Stimulated activated CD4-positive, alpha-beta T cell treated with anti-CD3 and anti-CD28 coated beads, Interleukin-1b, Interleukin-23, amount 100 ng/mL, for 4 hours (primary cell): ENCODE measurements around the gene TOMM7.
"Not testable (repeated sequence)": the region's sequence is repeated elsewhere in the genome, so short reads cannot be mapped to it uniquely, and the experiment has no call there.

Experiments
- DNase-seq, 2 donors: peaks; one replicate each; pipeline ENCODE4 v3.0.0-alpha.2; 2020; ENCODE audit warnings: low read depth in 2 of 2

The TOMM7 gene

DNA sequence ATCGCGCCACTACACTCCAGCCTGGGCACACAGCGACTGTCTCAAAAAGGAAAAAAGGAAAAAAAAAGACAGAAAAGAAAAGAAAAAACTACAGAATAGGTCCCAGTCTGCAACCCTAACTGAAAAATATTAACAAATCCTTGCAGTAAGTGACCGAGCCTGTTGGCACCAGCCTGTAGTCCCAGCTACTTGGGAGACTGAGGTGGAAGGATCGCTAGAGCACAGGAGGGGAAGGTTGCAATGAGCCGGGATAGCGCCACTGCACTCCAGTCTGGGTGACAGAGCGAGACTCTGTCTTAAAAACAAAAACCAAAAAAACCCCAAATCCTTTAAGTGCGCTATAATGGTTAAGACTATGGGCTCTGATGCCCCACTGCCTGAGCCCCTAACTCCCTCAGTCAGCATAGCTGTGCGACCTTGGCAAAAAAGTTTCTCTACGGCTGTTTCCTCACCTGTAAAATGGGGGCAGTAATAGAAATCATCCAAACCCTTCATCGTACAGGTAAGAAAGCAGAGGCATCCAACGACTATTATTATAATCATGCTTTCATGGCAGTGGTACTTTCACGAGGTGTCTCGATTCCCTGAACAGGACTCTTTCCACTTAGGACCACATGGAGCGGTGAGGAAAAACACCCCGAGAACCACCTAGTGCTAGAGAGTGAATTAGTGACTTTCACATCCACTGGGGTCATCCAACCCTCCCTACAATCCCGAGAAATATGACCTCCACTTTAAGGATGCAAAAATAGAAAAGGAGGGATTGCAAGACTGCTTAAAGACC, 755 bp downstream of the TOMM7 start:
- no peak for DNase-seq

DNA sequence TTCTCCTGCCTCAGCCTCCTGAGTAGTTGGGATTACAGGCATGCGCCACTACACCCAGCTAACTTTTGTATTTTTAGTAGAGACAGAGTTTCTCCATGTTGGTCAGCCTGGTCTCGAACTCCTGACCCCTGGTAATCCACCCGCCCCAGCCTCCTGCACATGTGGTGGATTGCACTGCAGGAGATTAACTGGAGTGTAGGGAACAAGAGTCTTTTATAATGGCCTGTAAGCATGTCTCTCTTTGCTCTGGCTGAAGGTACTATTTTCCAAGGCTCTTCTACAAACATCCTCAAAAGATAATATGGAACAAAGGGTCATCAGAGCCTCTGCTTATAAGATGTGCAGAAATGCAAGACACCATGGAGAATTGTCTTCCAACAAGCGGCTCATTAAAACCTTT, 3.2 kb downstream of the TOMM7 start:
- no peak for DNase-seq

DNA sequence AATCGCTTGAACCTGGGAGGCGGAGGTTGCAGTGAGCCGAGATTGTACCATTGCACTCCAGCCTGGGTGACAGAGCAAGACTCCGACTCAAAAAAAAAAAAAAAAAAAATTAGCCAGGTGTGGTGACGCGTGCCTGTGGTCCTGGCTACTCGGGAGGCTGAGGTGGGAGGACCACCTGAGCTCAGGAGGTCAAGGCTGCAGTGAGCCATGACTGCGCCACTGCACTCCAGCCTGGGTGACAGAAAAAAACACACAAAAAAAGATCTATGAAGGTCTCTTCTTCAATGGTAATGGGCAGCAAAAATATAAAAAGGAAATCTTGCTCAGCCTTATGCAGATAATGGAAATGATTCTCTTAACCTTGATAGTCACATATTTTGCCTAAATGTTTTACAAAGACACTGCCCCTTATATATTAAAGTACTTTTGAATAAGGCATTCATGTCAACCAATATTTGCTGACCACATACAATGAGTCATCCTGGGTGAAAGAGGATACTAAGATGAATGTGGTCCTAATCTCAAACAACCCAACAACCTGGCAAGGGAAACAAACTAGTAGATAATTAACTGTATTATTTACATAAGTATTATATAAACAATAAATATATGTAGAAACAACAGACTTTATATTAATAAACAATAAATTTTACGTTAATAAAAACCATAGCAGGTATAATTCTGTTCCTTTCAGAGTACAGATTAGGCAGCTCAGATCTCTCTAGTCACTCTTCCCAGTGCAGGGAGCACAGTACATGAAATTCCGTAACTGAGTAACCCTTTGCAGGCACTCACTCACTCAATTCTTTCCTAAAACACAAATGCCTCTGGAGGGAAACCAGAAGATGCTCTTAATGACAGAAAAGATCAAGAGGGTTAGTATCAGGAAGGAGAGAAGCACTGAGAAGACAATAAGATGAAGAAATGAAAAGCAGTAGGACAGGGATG, 8.1 kb downstream of the TOMM7 start:
- DNase-seq = no peak

DNA sequence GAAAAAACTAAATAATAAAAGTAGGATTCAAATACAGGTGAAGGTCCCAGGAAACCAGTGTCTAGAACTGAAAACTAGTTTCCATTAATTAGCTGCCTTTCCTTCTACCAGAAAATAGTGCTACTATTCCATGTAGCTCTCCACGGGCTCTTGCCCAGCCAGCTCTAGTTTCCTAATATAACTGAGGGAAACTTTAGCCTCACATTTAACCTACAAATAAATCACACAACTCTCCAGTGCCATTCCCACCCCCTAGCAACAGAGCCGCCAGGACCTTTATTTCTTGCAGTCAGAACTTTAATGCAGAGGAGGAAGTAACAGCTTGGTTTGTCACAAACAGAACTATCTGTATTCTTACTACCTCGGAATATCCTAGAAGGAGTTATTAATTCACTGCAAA, 10.3 kb downstream of the TOMM7 start:
- no peak for DNase-seq

DNA sequence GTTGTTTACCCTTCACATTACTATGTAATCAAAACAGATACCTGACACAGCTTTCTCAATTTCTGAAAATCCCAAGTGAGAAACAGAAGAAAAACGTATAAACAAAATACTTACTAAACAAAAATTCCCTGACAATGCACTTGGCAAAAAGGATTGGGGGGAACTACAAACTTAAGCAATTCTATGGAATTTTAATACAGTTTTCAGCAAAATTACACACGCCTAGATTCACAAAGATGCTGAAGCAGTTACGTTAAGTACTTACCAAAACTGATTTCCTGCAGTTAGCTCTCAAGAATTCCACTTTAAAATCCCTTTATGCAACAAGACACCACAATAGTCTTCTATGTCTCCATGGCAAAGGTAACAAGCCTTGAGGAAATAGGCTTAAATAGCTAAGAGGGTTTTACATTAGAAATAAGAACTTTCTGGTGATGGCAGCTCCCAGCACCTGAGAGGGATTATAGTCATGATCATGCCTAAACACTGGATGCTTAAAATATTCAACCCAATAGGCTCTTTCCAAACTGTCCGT, 10.8 kb downstream of the TOMM7 start:
- no peak for DNase-seq

DNA sequence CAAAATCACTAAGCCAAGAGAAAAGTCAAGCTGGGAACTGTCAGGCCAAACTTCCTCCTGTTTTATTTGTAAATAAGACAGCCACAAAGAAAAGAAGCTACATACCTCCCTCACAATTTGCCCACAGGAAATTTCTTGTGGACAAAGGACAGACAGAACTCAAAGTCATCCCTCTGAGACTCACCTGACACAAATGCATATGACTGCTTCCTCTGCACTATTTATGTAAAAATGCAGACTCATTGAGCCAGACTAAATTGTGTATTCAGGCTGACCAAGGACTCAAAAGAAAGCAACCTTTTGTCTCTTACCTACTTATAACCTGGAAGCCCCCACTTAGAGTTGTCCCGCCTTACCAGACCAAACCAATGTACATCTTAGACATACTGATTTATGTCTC, 11.8 kb downstream of the TOMM7 start:
- DNase-seq = no peak

DNA sequence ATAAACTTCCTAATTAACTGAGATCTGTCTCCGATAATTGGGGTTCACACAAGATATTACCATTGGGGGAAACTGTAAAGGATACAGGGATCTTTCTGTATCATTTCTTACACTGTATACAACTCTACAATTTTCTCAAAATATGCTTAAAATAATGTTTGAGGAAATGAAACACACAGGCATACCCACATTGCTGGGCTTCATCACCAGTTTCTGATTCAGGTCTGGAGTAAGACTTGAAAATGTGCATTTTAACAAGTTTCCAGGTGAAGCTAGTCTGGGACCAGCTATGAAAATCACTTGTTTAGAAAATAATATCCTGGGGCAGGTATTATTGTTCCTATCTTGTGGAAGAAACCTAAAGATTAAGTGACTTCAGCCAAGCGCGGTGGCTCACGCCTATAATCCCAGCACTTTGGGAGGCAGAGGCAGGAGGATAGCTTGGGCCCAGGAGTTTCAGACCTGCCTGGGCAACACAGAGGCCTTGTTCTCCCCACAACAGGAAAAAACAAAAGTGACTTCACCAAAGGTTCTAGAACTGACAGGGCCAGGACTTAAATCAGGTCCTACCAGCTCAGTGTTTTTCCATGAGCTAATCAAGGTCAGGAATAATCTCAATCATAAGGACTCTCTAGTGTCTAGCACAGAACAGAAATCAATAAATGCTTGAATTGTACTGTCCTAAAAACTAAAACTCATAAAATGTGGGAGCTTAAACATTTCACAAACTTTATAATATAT, 12.6 kb downstream of the TOMM7 start:
- DNase-seq = no peak

DNA sequence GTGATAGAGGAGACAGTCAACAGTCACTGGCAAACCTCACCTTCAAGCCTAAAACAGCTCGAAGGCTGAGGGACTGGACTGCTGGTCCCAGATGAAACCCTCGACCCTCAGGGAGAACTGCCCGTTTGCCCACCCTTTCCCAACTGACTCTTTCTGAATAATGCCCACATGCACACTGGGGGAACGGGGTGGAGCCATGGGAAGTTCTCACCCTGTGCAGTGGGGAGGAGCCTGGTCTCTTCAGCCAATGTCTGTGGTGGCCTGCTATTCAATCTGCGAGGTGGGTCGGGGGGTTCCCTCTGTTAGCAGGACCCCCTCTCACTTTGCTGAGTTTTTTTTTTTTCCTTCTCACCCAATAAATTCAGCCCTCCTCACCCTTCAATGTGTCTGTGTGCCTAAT, 14.5 kb downstream of the TOMM7 start:
- DNase-seq = no peak

DNA sequence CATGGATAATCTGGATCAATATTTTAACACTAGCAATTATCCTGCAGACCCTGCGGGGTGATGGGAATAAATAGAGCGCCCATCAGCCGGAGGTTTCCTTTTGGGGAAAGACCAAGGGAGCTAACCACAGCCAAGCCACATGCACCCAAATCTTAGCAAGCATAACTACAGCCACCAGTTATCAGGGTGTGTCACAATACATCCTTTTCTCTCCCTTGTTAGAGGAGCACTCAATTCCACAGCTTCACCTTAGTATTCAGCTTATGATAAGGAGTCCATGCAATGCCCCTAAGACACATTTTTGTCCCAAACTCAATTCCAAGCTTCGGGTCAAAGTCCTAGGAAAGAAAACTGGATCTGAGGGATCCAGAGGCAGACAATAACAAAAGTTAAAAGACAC, 15.9 kb downstream of the TOMM7 start:
- no peak for DNase-seq

DNA sequence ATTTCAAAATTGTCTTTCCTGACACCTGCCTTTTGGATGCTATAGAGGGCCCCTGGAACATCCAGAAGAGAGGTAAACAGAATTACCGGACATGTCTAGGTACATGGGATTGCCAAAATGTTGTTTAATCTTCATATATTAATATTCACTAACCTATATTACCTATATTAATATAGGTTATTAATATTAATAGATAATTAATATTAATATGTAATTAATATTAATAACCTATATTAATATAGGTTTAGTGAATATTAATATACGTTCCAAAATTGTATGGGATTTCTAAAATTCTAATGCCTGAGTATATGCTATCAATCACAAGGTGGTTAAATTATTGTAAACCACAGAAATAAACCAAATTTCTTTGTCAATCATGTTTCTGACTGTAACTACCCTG, 17.4 kb downstream of the TOMM7 start:
- DNase-seq = no peak

DNA sequence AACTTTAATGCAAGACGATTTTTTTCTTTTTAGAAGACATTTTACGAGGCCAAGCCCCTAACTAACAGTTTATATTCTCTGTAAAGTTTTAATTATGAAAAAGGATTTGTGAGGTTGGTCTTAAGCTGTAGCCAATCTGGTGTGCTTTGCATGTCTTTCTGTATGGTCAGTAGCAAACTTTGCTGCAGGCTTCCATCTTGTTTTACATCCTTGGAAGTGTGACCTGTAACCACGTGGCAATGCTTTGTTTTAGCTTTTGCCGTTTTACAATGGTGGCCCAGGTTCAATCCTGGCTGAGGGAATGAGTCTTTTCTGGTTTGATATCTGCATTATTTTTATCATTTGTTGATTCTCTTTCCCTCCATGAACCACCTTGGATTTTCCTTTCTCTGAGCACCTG, 19.8 kb downstream of the TOMM7 start:
- DNase-seq = not testable (repeated sequence)

DNA sequence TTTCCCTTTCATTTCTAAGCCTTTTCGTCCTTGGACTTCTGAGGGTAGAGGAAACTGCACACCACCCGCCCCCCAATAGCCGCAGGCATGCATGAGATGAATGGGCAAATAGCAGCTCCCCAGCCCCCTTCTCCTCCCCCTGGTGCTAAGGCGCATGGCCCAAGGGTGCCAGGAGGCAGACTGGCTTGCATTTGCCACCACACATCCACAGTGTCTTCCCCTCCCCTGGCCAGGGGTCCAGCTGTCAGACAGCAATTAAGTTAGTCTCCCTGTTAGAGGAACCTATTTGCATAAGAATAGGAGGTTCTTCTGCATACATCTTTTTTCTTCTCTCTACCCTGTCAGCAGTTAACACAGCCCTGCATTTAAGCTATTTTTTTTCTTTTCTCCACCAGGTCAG, 20.2 kb downstream of the TOMM7 start:
- DNase-seq = no peak

DNA sequence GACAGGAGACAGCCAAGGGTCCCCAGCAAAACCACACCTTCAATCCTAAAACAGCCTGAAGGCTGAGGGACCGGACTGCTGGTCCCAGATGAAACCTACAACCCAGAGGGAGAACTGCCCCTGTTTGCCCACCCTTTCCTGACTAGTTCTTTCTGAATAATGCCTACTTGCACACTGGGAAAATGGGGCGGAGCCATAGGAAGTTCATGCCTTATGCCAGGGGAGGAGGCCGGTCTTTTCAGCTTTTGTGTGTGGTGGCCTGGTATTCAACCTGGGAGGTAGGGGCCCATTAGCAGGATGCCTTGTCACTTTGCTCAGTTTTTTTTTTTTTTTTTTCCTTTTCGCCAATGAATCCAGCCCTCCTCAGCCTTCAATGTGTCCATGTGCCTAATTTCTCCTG, 20.7 kb downstream of the TOMM7 start:
- DNase-seq = no peak

DNA sequence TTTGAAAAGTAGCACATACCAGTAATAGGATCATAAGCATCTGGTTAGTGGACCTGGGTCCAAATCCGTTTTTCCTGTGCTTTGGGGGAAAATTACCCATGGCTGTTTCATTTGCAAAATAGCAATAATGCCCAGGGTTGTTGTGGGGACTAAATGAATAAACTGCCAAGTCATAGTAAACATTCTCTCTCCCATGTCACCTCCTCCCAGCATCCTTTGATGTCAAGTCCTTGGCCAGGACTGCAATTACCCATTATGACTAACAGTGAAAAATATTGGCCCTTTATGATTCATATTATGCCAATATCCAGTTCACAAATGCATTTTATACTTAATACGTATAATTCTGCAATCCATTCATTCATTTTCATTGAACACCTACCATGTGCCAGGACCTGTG, 23.0 kb downstream of the TOMM7 start:
- no peak for DNase-seq

DNA sequence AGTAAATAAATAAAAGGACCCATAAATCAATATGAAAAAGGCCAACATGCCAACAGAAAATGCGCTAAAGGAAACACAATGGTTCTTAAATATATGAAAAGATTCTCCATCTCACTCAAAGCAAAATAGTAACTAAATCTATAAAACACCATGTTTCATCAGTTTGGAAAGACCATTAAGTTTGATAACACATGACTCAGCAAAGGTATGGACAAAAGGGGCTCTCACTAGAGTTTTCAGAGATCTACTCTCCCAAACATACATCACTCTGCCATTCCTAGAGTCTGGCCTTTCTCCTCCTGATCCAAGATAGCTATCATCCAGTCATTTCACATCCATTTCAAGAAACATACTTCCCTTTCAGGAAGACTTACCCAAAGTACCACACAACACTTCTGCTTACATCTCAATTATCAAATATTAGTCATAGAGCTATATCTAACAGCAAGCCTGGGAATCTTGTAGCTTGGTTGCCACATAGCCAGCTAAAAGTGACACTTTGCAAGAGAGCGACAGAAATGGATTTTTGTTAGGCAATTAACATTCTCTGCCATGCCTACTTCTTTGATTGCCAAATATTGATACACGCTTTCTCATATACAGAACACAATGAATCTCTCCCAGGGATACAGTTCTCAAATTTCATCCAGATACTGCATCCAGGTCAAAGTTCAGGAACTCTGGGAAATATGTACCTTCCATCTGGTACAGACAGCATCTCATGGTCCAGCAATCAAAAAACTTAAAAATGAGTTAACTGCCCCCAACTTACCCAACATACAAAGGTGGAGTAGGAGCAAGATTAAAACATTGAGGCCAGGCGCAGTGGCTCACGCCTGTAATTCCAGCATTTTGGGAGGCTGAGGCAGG, 28.8 kb downstream of the TOMM7 start:
- no peak for DNase-seq

DNA sequence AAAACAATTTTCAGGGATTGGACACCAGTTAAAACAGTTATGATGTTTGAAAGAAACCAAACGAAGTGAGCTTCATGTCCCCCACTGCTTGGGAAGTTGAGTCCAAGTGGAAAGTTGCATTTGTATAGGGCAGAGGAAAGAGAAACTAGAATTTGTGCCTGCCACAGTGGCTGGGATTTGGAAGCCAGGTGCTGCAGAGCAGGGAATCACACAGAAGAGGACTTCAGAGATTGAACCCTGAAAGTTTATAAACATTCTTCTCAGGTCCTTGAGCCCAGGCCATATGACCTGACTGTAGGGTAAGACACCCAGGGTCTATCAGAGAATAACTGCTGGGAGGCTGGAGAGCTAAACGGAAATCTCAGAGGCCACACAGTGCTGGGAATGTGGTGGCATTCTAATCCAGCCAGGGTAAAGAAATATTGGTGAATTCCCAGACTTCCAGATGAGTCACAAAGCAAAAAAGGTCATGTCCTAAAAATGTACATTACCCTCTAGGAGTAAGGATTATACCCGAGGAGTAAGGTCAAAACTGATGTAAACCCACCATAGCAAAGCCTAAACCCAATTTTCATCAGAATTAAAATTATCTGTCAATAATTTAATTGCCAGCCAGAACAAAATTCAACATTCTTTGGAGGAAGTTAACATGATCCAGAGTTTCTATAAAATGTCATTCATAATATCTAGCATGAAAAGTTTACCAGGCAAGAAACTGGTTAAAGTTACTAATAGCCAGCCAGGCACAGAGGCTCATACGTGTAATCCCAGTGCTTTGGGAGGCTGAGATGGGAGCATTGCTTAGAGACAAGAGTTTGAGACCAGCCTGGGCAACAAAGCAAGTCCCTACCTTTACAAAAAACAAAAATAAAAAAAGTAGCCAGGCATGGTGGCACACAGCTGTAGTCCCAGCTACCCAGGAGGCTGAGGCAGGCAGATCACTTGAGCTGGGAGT, 31.2 kb downstream of the TOMM7 start:
- DNase-seq = no peak

DNA sequence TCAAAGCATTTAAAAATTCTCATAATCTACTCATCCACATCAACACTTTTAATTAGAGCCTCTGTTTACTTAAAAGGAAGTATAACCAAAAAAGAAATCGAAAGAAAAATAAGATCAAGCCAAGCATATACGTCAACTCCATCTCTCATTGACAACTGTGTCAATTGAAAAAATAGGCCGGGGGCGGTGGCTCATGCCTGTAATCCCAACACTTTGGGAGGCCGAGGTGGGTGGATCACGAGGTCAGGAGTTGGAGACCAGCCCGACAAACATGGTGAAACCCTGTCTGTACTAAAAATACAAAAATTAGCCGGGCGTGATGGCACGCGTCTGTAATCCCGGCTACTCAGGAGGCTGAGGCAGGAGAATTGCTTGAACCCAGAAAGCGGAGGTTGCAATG, 32.0 kb downstream of the TOMM7 start:
- not testable (repeated sequence) for DNase-seq

DNA sequence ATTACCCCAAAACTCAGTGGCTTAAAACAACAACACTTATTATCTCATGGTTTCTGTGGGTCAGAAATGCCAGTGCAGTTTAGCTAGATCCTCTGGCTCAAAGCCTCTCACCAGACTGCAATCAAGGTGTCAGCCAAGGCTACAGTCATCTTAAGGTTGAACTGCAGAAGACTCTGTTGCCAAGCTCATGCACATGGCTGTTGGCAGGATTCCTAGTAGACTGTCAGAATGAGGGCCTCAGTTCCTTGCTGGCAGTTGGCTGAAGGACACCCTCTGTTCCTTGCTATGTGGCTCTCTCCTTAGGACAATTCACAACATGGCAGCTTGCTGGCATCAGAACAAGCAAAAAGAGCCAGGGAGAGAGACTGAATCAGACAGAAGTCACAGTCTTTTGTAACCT, 34.7 kb downstream of the TOMM7 start:
- DNase-seq = no peak

DNA sequence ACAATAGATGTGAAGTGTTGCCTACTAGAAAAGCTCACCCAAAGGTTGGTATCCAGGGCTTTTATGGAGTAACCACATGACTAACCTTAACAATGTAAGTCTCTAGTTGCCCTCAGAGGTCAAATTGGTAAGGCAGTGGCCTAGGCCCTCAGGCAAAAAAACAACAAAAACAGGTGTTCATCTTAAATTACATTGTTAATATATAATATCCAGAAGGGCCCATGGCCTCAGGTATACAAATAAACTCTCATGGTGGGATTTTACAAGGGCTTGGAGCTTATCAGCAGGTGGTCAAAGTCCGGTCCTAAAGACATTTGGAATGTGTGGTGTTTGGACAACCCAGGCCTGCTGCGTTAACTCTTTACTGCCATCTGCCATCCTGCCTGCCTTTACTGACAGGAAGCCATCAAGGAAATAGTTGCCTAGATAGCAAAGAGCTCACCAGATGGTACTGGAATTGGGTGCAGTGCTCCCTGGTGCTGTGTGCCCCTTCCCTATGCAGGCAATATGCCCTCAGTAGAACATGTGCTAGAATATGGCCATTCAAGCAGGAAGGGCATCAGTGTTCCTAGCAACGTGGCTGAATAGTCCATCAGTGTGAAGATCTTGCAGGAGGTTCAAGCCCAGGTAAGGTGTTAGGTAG, 36.2 kb downstream of the TOMM7 start:
- no peak for DNase-seq
